IPS-15b (cell line): Measurements from ENCODE around the gene SLC15A5.

ENCODE experiments used
- H3K27me3 ChIP-seq: one replicate; pipeline ENCODE4 v1.6.1; 2013; ENCODE audit warnings: low read length; ENCODE audit not compliant: control insufficient read depth, insufficient read depth
- H3K36me3 ChIP-seq: one replicate; pipeline ENCODE4 v1.6.1; 2013; ENCODE audit warnings: low read length; ENCODE audit not compliant: control insufficient read depth, insufficient read depth
- H3K4me1 ChIP-seq: one replicate; pipeline ENCODE4 v1.6.1; 2013; ENCODE audit warnings: mild to moderate bottlenecking, low read length; ENCODE audit not compliant: control insufficient read depth, insufficient read depth
- H3K4me3 ChIP-seq: one replicate; pipeline ENCODE4 v1.5.1; 2013; ENCODE audit warnings: low read depth, low read length
- H3K9ac ChIP-seq: one replicate; pipeline ENCODE4 v1.6.1; 2013; ENCODE audit warnings: low read depth, mild to moderate bottlenecking, low read length
- H3K9me3 ChIP-seq: one replicate; pipeline ENCODE4 v1.6.1; 2013; ENCODE audit warnings: mild to moderate bottlenecking, low read length; ENCODE audit not compliant: control insufficient read depth, insufficient read depth

Gene SLC15A5

GRCh38 chr12:16277585-16277984 lies at the start of gene SLC15A5:
SLC15A5 (minus strand) TSS chr12:16277685; CDS start chr12:16277685, 0 bp downstream.
- Histone ChIP-seq H3K9ac (no peak within 1 kb of the TSS), H3K4me3 (no peak within 1 kb of the TSS), H3K27me3 (no peaks in the 10 kb centered on the region)

GRCh38 chr12:16325426-16325825 lies 47.9 kb upstream of the SLC15A5 start:
- H3K4me3 ChIP-seq, result no peak overlapping the region
- H3K27me3 ChIP-seq, result no peaks in the 10 kb centered on the region
- H3K9ac ChIP-seq, result no peak overlapping the region
- H3K4me1 ChIP-seq, result no peaks in the 10 kb centered on the region
- no peaks in the 10 kb centered on the region for H3K9me3 ChIP-seq
- no peaks in the 10 kb centered on the region for H3K36me3 ChIP-seq

More at GRCh38 chr12:16277585-16277984, at the start of gene SLC15A5:
- Histone ChIP-seq H3K36me3 (no peaks in the 10 kb centered on the region), H3K9me3 (no peaks in the 10 kb centered on the region), H3K4me1 (no peaks in the 10 kb centered on the region)

GRCh38 chr12:16324772-16325171 lies 47.3 kb upstream of the SLC15A5 start:
- Histone ChIP-seq H3K36me3 (no peaks in the 10 kb centered on the region), H3K4me3 (no peak overlapping the region), H3K4me1 (no peaks in the 10 kb centered on the region), H3K9me3 (no peaks in the 10 kb centered on the region), H3K27me3 (no peaks in the 10 kb centered on the region), H3K9ac (no peak overlapping the region)

GRCh38 chr12:16324272-16324671 lies 46.8 kb upstream of the SLC15A5 start:
- H3K9me3 ChIP-seq, result no peaks in the 10 kb centered on the region
- no peak overlapping the region for H3K4me3 ChIP-seq

GRCh38 chr12:16323638-16324037 lies 46.2 kb upstream of the SLC15A5 start:
- no peaks in the 10 kb centered on the region for H3K27me3 ChIP-seq
- no peaks in the 10 kb centered on the region for H3K4me1 ChIP-seq
- no peak overlapping the region for H3K4me3 ChIP-seq
- no peak overlapping the region for H3K9ac ChIP-seq
- H3K9me3 ChIP-seq, result no peaks in the 10 kb centered on the region
- H3K36me3 ChIP-seq, result no peaks in the 10 kb centered on the region

More at GRCh38 chr12:16324272-16324671, 46.8 kb upstream of the SLC15A5 start:
- Histone ChIP-seq H3K9ac (no peak overlapping the region), H3K27me3 (no peaks in the 10 kb centered on the region), H3K36me3 (no peaks in the 10 kb centered on the region), H3K4me1 (no peaks in the 10 kb centered on the region)

- Histone ChIP-seq H3K4me3 (no peak overlapping the region), H3K4me1 (no peaks in the 10 kb centered on the region), H3K36me3 (no peaks in the 10 kb centered on the region), H3K9ac (no peak overlapping the region), H3K9me3 (no peaks in the 10 kb centered on the region), H3K27me3 (no peaks in the 10 kb centered on the region)
Observed at GRCh38 chr12:16323010-16323409, 45.5 kb upstream of the SLC15A5 start.

- Histone ChIP-seq H3K36me3 (no peaks in the 10 kb centered on the region), H3K4me1 (no peaks in the 10 kb centered on the region), H3K4me3 (no peak overlapping the region), H3K9ac (no peak overlapping the region), H3K27me3 (no peaks in the 10 kb centered on the region), H3K9me3 (no peaks in the 10 kb centered on the region)
Observed at GRCh38 chr12:16310934-16311333, 33.4 kb upstream of the SLC15A5 start.

GRCh38 chr12:16307856-16308475 lies 30.5 kb upstream of the SLC15A5 start:
- Histone ChIP-seq H3K4me3 (no peak overlapping the region), H3K36me3 (no peaks in the 10 kb centered on the region), H3K4me1 (no peaks in the 10 kb centered on the region), H3K27me3 (no peaks in the 10 kb centered on the region), H3K9me3 (no peaks in the 10 kb centered on the region), H3K9ac (no peak overlapping the region)

- H3K4me3 ChIP-seq, result no peak overlapping the region
- H3K27me3 ChIP-seq, result no peaks in the 10 kb centered on the region
- H3K9ac ChIP-seq, result no peak overlapping the region
- H3K9me3 ChIP-seq, result no peaks in the 10 kb centered on the region
- H3K4me1 ChIP-seq, result no peaks in the 10 kb centered on the region
- no peaks in the 10 kb centered on the region for H3K36me3 ChIP-seq
Observed at GRCh38 chr12:16303939-16304338, 26.5 kb upstream of the SLC15A5 start.

- H3K4me1 ChIP-seq, result no peaks in the 10 kb centered on the region
- no peaks in the 10 kb centered on the region for H3K27me3 ChIP-seq
- H3K36me3 ChIP-seq, result no peaks in the 10 kb centered on the region
- H3K9me3 ChIP-seq, result no peaks in the 10 kb centered on the region
- H3K4me3 ChIP-seq, result no peak overlapping the region
- no peak overlapping the region for H3K9ac ChIP-seq
Observed at GRCh38 chr12:16300736-16301135, 23.3 kb upstream of the SLC15A5 start.

GRCh38 chr12:16300122-16300521 lies 22.6 kb upstream of the SLC15A5 start:
- Histone ChIP-seq H3K9me3 (no peaks in the 10 kb centered on the region), H3K36me3 (no peaks in the 10 kb centered on the region), H3K4me1 (no peaks in the 10 kb centered on the region), H3K27me3 (no peaks in the 10 kb centered on the region), H3K4me3 (no peak overlapping the region), H3K9ac (no peak overlapping the region)

GRCh38 chr12:16299403-16299802 lies 21.9 kb upstream of the SLC15A5 start:
- no peaks in the 10 kb centered on the region for H3K36me3 ChIP-seq
- H3K27me3 ChIP-seq, result no peaks in the 10 kb centered on the region
- H3K9me3 ChIP-seq, result no peaks in the 10 kb centered on the region
- H3K4me3 ChIP-seq, result no peak overlapping the region
- no peaks in the 10 kb centered on the region for H3K4me1 ChIP-seq
- H3K9ac ChIP-seq, result no peak overlapping the region
